GM18861 (cell line): ENCODE data around the gene TSHZ1.

Source experiments
- ATAC-seq: cut with Tn5 transposase; IDR thresholded peaks from one replicate; pipeline ENCODE4 v1.9.1; 2021; ENCODE audit not compliant: unreplicated experiment

The TSHZ1 gene

GRCh38 chr18:75335511-75335910, 124.9 kb downstream of the TSHZ1 start:
- ATAC-seq = no peak

GRCh38 chr18:75336767-75337166, 126.2 kb downstream of the TSHZ1 start:
- ATAC-seq = no peak

GRCh38 chr18:75337348-75337747, 126.8 kb downstream of the TSHZ1 start:
- no peak for ATAC-seq

- ATAC-seq = no peak
Observed at GRCh38 chr18:75338631-75339030, 128.0 kb downstream of the TSHZ1 start.
